Measurements from ENCODE around the gene KIF1A. TPM values are rescaled to one million over a fixed set of nuclear protein-coding genes. Genes with fewer than 3 reads are reported as not detected.
"Not testable (repeated sequence)": the region's sequence is repeated elsewhere in the genome, so short reads cannot be mapped to it uniquely, and the experiment has no call there.

Gene KIF1A
- total RNA-seq, 1 experiment from 2014 or later = not detected

- DNase-seq (ENCODE audit: low spot score) = no peak
These were observed 132.8 kb downstream of the KIF1A start for GRCh38 chr2:240687045-240687740.

GRCh38 chr2:240686460-240686859, 133.6 kb downstream of the KIF1A start:
- no peak for DNase-seq (ENCODE audit: low spot score)

GRCh38 chr2:240685771-240686371, 134.1 kb downstream of the KIF1A start:
- DNase-seq (ENCODE audit: low spot score) = peak; percentile 42

- not testable (repeated sequence) for DNase-seq (ENCODE audit: low spot score)
These were observed 135.9 kb downstream of the KIF1A start for GRCh38 chr2:240683980-240684728.

- not testable (repeated sequence) for DNase-seq (ENCODE audit: low spot score)
These were observed 136.6 kb downstream of the KIF1A start for GRCh38 chr2:240683329-240683979.

- not testable (repeated sequence) for DNase-seq (ENCODE audit: low spot score)
These were observed 137.4 kb downstream of the KIF1A start, which contains the start of gene AQP12B for GRCh38 chr2:240682431-240683224. TSS of gene AQP12B (minus strand) at chr2:240682885. CDS start at chr2:240682837, 48 bp downstream.

- DNase-seq (ENCODE audit: low spot score) = not testable (repeated sequence)
These were observed 139.8 kb downstream of the KIF1A start for GRCh38 chr2:240680185-240680584.

GRCh38 chr2:240678909-240679308, 141.1 kb downstream of the KIF1A start:
- not testable (repeated sequence) for DNase-seq (ENCODE audit: low spot score)

GRCh38 chr2:240678043-240678442, 142.0 kb downstream of the KIF1A start:
- not testable (repeated sequence) for DNase-seq (ENCODE audit: low spot score)

GRCh38 chr2:240675345-240675744, 144.7 kb downstream of the KIF1A start:
- not testable (repeated sequence) for DNase-seq (ENCODE audit: low spot score)

GRCh38 chr2:240674461-240675184, 145.4 kb downstream of the KIF1A start:
- DNase-seq (ENCODE audit: low spot score) = not testable (repeated sequence)

GRCh38 chr2:240672701-240673190, 147.3 kb downstream of the KIF1A start:
- no peak for DNase-seq (ENCODE audit: low spot score)

- no peak for DNase-seq (ENCODE audit: low spot score)
These were observed 147.8 kb downstream of the KIF1A start for GRCh38 chr2:240672076-240672700.

GRCh38 chr2:240670950-240671349, 149.1 kb downstream of the KIF1A start:
- DNase-seq (ENCODE audit: low spot score) = no peak

GRCh38 chr2:240670402-240670801, 149.6 kb downstream of the KIF1A start:
- no peak for DNase-seq (ENCODE audit: low spot score)

GRCh38 chr2:240664622-240665021, 155.4 kb downstream of the KIF1A start:
- DNase-seq (ENCODE audit: low spot score) = no peak

Measured in HT-29 (cell line).